Endothelial cell (in vitro differentiated cells): ENCODE results near the gene RGS7. TPM values are rescaled to one million over a fixed set of nuclear protein-coding genes. Genes with fewer than 3 reads are reported as not detected.

Experiments
- DNase-seq: peaks from one replicate; pipeline ENCODE4 v3.0.0; 2021; ENCODE audit warnings: low spot score
- H3K27ac Mint-ChIP-seq: one replicate; pipeline ENCODE4 v1.8.0; 2021; ENCODE audit warnings: mixed read lengths, inconsistent platforms; ENCODE audit not compliant: unreplicated experiment
- H3K27me3 Mint-ChIP-seq: one replicate; pipeline ENCODE4 v1.8.0; 2021; ENCODE audit warnings: mild to moderate bottlenecking, moderate library complexity, mixed read lengths, inconsistent platforms; ENCODE audit not compliant: unreplicated experiment
- H3K36me3 Mint-ChIP-seq: one replicate; pipeline ENCODE4 v1.8.0; 2021; ENCODE audit warnings: mild to moderate bottlenecking, low read depth, mixed read lengths, inconsistent platforms; ENCODE audit not compliant: unreplicated experiment
- H3K4me1 Mint-ChIP-seq: one replicate; pipeline ENCODE4 v1.8.0; 2021; ENCODE audit warnings: mild to moderate bottlenecking, mixed read lengths, inconsistent platforms; ENCODE audit not compliant: unreplicated experiment
- H3K4me3 Mint-ChIP-seq: one replicate; pipeline ENCODE4 v1.8.0; 2021; ENCODE audit warnings: mild to moderate bottlenecking, mixed read lengths, inconsistent platforms; ENCODE audit not compliant: unreplicated experiment
- H3K9me3 Mint-ChIP-seq: one replicate; pipeline ENCODE4 v1.8.0; 2021; ENCODE audit warnings: mixed read lengths, inconsistent platforms; ENCODE audit not compliant: unreplicated experiment
- CTCF ChIP-seq: fragments of 200-600 bp; sonication (generic); IDR thresholded peaks from one replicate; pipeline ENCODE4 v1.5.0; 2021; ENCODE audit warnings: antibody characterized with exemption; ENCODE audit not compliant: unreplicated experiment
- long read RNA-seq: library from polyadenylated mRNA; unstranded; transcript quantifications from one replicate; pipeline ENCODE4 v2.0.0, GENCODE V29; 2020; ENCODE audit not compliant: unreplicated experiment
- total RNA-seq: library from RNA; stranded (reverse); fragmentation: NEBNext Ultra II Directional; extraction: Animal tissue kit (Norgen Biotek cat#: 25700); gene quantifications from one replicate; pipeline ENCODE4 v1.2.1, GENCODE V29; 2021; ENCODE audit not compliant: unreplicated experiment

Gene RGS7
- 1.4 TPM for total RNA-seq
- long read RNA-seq = 0 reads

GRCh38 chr1:241356519-241357365 is at the start of gene RGS7:
RGS7 (minus strand) TSS chr1:241357205.
- Mint-ChIP-seq H3K27ac (no peak within 1 kb of the TSS), H3K27me3 (peaks cover 8% of the 10 kb centered on the region), H3K4me3 (peak within 1 kb of the TSS; percentile 90), H3K36me3 (no peaks in the 10 kb centered on the region), H3K9me3 (no peaks in the 10 kb centered on the region), H3K4me1 (peaks cover 6% of the 10 kb centered on the region)
- no peak for TF ChIP-seq CTCF
- peak; percentile 69 for DNase-seq

- H3K27ac Mint-ChIP-seq = no peak overlapping the region
- H3K27me3 Mint-ChIP-seq = peaks cover 2% of the 10 kb centered on the region
- H3K4me1 Mint-ChIP-seq = no peaks in the 10 kb centered on the region
- H3K9me3 Mint-ChIP-seq = no peaks in the 10 kb centered on the region
- DNase-seq = no peak
- no peak overlapping the region for H3K4me3 Mint-ChIP-seq
- TF ChIP-seq CTCF = no peak
- H3K36me3 Mint-ChIP-seq = no peaks in the 10 kb centered on the region
Measured at GRCh38 chr1:241406421-241406820, 49.4 kb upstream of the RGS7 start.

- no peak for DNase-seq
- no peak for TF ChIP-seq CTCF
- H3K27ac Mint-ChIP-seq = no peak overlapping the region
- no peak overlapping the region for H3K4me3 Mint-ChIP-seq
- H3K36me3 Mint-ChIP-seq = no peaks in the 10 kb centered on the region
- no peaks in the 10 kb centered on the region for H3K9me3 Mint-ChIP-seq
- H3K4me1 Mint-ChIP-seq = peaks cover 17% of the 10 kb centered on the region
- H3K27me3 Mint-ChIP-seq = no peaks in the 10 kb centered on the region
Measured at GRCh38 chr1:241401156-241401555, 44.2 kb upstream of the RGS7 start.

GRCh38 chr1:241396747-241397681 is 40.0 kb upstream of the RGS7 start:
- no peak for DNase-seq
- Mint-ChIP-seq H3K4me1 (peaks cover 28% of the 10 kb centered on the region), H3K4me3 (no peak overlapping the region), H3K27ac (peak overlapping the region; percentile 11), H3K27me3 (no peaks in the 10 kb centered on the region), H3K36me3 (no peaks in the 10 kb centered on the region), H3K9me3 (no peaks in the 10 kb centered on the region)
- TF ChIP-seq CTCF = no peak
